HG02678 (cell line): Measurements from ENCODE around the gene FAM118B.
A peak's percentile ranks its signal among the peaks of the same experiment; 100 is the strongest.
"Not testable (repeated sequence)": the region's sequence is repeated elsewhere in the genome, so short reads cannot be mapped to it uniquely, and the experiment has no call there.

Source experiments
- ATAC-seq: cut with Tn5 transposase; IDR thresholded peaks from one replicate; pipeline ENCODE4 v1.9.1; 2021; ENCODE audit warnings: mild to moderate bottlenecking, moderate library complexity; ENCODE audit not compliant: unreplicated experiment

FAM118B gene

GRCh38 chr11:126308771-126309170 is 97.2 kb downstream of the FAM118B start:
- ATAC-seq: not testable (repeated sequence)

- ATAC-seq: peak; percentile 33
Measured at GRCh38 chr11:126310200-126310991, 98.8 kb downstream of the FAM118B start.

GRCh38 chr11:126310992-126311310 is 99.4 kb downstream of the FAM118B start:
- ATAC-seq: no peak

GRCh38 chr11:126311401-126312291 is 100.1 kb downstream of the FAM118B start:
- peak; percentile 61 for ATAC-seq
